Loucy (cell line): ENCODE results near the gene MGAM2.

Experiments
- H2AFZ ChIP-seq: fragments of 200-600 bp; sonication (generic); 2 replicates; pipeline ENCODE4 v1.6.0; 2016; ENCODE audit warnings: antibody characterized with exemption, mild to moderate bottlenecking, low read length, moderate library complexity
- H3F3A ChIP-seq: fragments of 200-600 bp; 2 replicates; pipeline ENCODE4 v1.6.0; 2016; ENCODE audit warnings: antibody characterized with exemption, low read depth, mild to moderate bottlenecking
- H3K27me3 ChIP-seq: fragments of 200-600 bp; sonication (generic); 2 replicates; pipeline ENCODE4 v1.6.1; 2014; ENCODE audit warnings: low read length, mild to moderate bottlenecking; ENCODE audit not compliant: insufficient read depth, poor library complexity, severe bottlenecking
- H3K36me3 ChIP-seq: fragments of 200-600 bp; sonication (generic); 2 replicates; pipeline ENCODE4 v1.6.1; 2016; ENCODE audit warnings: low read length; ENCODE audit not compliant: insufficient read depth
- H3K4me1 ChIP-seq: fragments of 200-600 bp; sonication (generic); 2 replicates; pipeline ENCODE4 v1.5.1; 2014; ENCODE audit warnings: low read length, mild to moderate bottlenecking; ENCODE audit not compliant: insufficient read depth, poor library complexity, severe bottlenecking
- H3K4me2 ChIP-seq: fragments of 200-600 bp; sonication (generic); 2 replicates; pipeline ENCODE4 v1.6.0; 2014; ENCODE audit warnings: antibody characterized with exemption, low read length, low read depth, mild to moderate bottlenecking; ENCODE audit not compliant: poor library complexity, severe bottlenecking
- H3K4me3 ChIP-seq: fragments of 200-600 bp; sonication (generic); 2 replicates; pipeline ENCODE4 v1.5.1; 2014; ENCODE audit warnings: low read length, mild to moderate bottlenecking, mixed read lengths; ENCODE audit not compliant: poor library complexity, severe bottlenecking
- H3K79me2 ChIP-seq: fragments of 200-600 bp; sonication (generic); 2 replicates; pipeline ENCODE4 v1.6.1; 2014; ENCODE audit warnings: low read length; ENCODE audit not compliant: insufficient read depth
- H3K9ac ChIP-seq: fragments of 200-600 bp; sonication (generic); 2 replicates; pipeline ENCODE4 v1.6.0; 2014; ENCODE audit warnings: mild to moderate bottlenecking, low read depth, low read length, moderate library complexity; ENCODE audit not compliant: poor library complexity, severe bottlenecking
- H3K9me2 ChIP-seq: fragments of 200-600 bp; sonication (generic); replicated peaks from 2 replicates; pipeline ENCODE4 v1.6.1; 2016; ENCODE audit warnings: low read depth, low read length, mixed read lengths
- H3K9me3 ChIP-seq: fragments of 200-600 bp; sonication (generic); 2 replicates; pipeline ENCODE4 v1.6.1; 2014; ENCODE audit warnings: mild to moderate bottlenecking, antibody characterized with exemption, low read length, low read depth; ENCODE audit not compliant: insufficient read depth
- H4K20me1 ChIP-seq: fragments of 200-600 bp; sonication (generic); 2 replicates; pipeline ENCODE4 v1.6.0; 2014; ENCODE audit warnings: antibody characterized with exemption, low read length, mild to moderate bottlenecking; ENCODE audit not compliant: insufficient read depth, poor library complexity, severe bottlenecking
- EZH2phosphoT487 ChIP-seq: fragments of 200-600 bp; IDR thresholded peaks from 2 replicates; pipeline ENCODE4 v1.6.1; 2018; ENCODE audit warnings: antibody characterized with exemption, mild to moderate bottlenecking, moderate library complexity, borderline replicate concordance
- TF ChIP-seq, protein P1 (sequence below): fragments of 200-600 bp; sonication (generic); conservative IDR thresholded peaks from 2 replicates; pipeline ENCODE4 v1.5.1; 2014; ENCODE audit warnings: mild to moderate bottlenecking, antibody characterized with exemption, low read length

The MGAM2 gene

DNA sequence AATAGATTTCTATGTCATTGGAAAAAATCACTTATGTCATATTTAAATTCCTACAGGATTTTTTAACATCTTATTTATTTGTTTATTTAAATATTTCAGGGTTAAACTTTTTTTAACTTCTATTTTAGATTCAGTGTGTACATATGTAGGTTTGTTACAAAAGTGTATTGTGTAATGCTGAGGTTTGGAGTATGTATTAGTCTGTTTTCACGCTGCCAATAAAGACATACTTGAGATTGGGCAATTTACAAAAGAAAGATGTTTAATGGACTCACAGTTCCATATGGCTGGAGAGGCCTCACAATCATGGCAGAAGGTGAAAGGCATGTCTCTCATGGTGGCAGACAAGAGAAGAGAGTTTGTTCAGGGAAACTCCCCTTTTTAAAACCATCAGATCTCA is 65.4 kb downstream of the MGAM2 start:
- H3K4me1 ChIP-seq, result no peaks in the 10 kb centered on the region
- H3K4me2 ChIP-seq, result no peak overlapping the region
- H3K9me2 ChIP-seq, result no peaks in the 10 kb centered on the region
- H3K9me3 ChIP-seq, result no peaks in the 10 kb centered on the region
- H3K79me2 ChIP-seq, result no peaks in the 10 kb centered on the region
- no peak overlapping the region for H3K4me3 ChIP-seq
- no peaks in the 10 kb centered on the region for H3K36me3 ChIP-seq
- TF ChIP-seq, protein P1, sequence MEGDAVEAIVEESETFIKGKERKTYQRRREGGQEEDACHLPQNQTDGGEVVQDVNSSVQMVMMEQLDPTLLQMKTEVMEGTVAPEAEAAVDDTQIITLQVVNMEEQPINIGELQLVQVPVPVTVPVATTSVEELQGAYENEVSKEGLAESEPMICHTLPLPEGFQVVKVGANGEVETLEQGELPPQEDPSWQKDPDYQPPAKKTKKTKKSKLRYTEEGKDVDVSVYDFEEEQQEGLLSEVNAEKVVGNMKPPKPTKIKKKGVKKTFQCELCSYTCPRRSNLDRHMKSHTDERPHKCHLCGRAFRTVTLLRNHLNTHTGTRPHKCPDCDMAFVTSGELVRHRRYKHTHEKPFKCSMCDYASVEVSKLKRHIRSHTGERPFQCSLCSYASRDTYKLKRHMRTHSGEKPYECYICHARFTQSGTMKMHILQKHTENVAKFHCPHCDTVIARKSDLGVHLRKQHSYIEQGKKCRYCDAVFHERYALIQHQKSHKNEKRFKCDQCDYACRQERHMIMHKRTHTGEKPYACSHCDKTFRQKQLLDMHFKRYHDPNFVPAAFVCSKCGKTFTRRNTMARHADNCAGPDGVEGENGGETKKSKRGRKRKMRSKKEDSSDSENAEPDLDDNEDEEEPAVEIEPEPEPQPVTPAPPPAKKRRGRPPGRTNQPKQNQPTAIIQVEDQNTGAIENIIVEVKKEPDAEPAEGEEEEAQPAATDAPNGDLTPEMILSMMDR, result no peak
- no peak for TF ChIP-seq EZH2phosphoT487
- H3K9ac ChIP-seq, result no peak overlapping the region
- H3K27me3 ChIP-seq, result no peaks in the 10 kb centered on the region
- no peaks in the 10 kb centered on the region for H4K20me1 ChIP-seq
- no peaks in the 10 kb centered on the region for H3F3A ChIP-seq
- no peak overlapping the region for H2AFZ ChIP-seq

DNA sequence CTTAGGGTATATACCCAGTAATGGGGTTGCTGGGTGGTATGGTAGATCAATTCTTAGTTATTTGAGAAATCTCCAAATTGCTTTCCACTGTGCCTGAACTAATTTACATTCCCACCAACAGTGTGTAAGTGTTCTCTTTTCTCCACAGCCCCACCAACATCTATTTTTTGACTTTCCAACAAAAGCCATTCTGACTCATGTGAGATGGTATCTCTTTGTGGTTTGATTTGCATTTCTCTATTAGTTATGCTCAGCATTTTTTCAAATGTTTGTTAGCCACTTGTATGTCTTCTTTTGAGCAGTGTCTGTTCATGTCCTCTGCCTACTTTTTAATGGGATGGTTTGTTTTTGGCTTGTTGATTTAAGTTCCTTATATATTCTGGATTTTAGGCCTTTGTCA is 66.4 kb downstream of the MGAM2 start:
- H2AFZ ChIP-seq, result no peak overlapping the region
- no peaks in the 10 kb centered on the region for H3K36me3 ChIP-seq
- H3K9me3 ChIP-seq, result no peaks in the 10 kb centered on the region
- TF ChIP-seq, protein P1, result no peak
- no peak for TF ChIP-seq EZH2phosphoT487
- no peaks in the 10 kb centered on the region for H3F3A ChIP-seq
- no peaks in the 10 kb centered on the region for H3K9me2 ChIP-seq
- no peak overlapping the region for H3K9ac ChIP-seq
- no peaks in the 10 kb centered on the region for H3K27me3 ChIP-seq
- no peak overlapping the region for H3K4me3 ChIP-seq
- no peaks in the 10 kb centered on the region for H4K20me1 ChIP-seq
- H3K4me2 ChIP-seq, result no peak overlapping the region
- H3K79me2 ChIP-seq, result no peaks in the 10 kb centered on the region
- H3K4me1 ChIP-seq, result no peaks in the 10 kb centered on the region

DNA sequence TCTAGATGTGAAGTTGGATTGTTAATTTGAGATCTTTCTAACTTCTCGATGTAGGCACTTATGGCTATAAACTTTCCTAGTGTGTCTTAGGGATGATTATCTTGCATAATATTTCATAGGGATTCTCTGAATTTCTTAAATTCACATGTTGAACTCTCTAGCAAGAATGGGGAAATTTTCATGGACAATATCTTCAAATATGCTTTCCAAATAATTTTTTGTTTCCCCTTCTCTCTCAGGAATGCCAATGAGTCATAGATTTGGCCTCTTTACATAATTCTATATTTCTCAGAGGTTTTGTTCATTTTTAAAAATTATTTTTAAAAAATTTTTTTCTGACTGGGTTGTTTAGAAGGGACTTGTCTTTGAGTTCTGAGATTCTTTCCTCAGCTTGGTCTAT is 68.9 kb downstream of the MGAM2 start:
- Histone ChIP-seq H3K9me3 (no peaks in the 10 kb centered on the region), H3K4me2 (no peak overlapping the region), H3K4me1 (no peaks in the 10 kb centered on the region), H3K79me2 (no peaks in the 10 kb centered on the region), H3K27me3 (no peaks in the 10 kb centered on the region), H3K36me3 (no peaks in the 10 kb centered on the region), H2AFZ (no peak overlapping the region), H3K4me3 (no peak overlapping the region), H3K9me2 (no peaks in the 10 kb centered on the region), H4K20me1 (no peaks in the 10 kb centered on the region), H3K9ac (no peak overlapping the region), H3F3A (no peaks in the 10 kb centered on the region)
- no peak for TF ChIP-seq EZH2phosphoT487
- TF ChIP-seq, protein P1, result no peak
